Measurements from ENCODE around the gene TMEM18.
A peak's percentile ranks its signal among the peaks of the same experiment; 100 is the strongest.

Gene TMEM18

GRCh38 chr2:650343-651310, 26.6 kb downstream of the TMEM18 start:
- DNase-seq (ENCODE audit: low read depth): peak; percentile 38

GRCh38 chr2:649426-650342, 27.5 kb downstream of the TMEM18 start:
- DNase-seq (ENCODE audit: low read depth): no peak

GRCh38 chr2:648476-649424, 28.5 kb downstream of the TMEM18 start:
- DNase-seq (ENCODE audit: low read depth): no peak

DNA sequence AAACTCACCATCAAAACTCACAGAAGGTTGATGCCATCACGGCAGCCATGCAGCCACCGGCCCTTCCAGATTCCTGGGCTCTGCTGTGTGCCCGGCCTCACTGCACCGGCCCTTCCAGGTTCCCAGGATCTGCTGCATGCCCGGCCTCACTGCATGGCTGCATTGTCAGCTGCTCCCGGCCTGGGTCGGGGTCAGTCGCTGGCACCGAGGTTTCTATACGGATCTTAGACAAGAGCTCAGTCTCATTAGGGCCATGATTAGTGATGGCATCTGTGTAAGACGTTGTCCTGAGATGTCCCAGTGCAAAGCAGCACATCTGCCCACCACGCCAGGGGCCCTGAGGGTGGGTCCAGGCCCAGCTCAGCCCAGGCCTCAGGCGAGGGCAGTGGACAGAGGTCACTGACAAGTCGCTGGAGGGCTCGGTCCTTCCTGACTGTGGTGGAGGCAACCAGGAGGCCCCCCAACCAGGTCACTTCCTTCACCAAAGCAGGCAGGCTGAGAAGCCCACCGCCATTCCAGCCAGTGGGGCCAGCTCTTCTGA, 29.4 kb downstream of the TMEM18 start:
- no peak for DNase-seq (ENCODE audit: low read depth)

DNA sequence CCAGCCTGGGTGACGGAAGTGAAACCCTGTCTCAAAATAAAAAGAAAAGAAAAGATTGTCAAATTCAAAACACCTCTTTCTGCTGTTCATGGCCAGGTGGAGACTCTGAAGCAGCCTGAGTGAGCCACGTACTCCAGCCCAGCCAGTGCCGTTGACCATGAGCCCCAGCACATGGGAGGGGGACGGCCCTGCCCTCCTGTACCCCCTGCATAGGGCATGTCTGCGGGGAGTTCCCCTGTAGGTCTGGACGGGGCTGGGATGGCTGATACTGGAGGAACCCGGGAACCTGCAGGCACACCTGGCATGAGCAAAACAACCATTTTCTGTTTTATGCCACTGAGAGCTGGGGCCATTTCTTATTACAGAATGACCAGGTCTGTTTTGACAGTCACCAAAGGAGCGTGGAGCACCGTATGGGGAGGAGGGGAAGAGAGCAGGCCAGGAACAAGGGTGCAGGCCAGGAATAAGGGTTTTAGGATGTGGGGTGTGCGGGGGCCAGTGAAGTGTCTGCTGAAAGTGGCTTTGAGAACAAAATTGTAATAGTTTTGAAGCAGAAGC, 30.1 kb downstream of the TMEM18 start:
- DNase-seq (ENCODE audit: low read depth): no peak

- no peak for DNase-seq (ENCODE audit: low read depth)
Measured at GRCh38 chr2:644871-645270, 32.3 kb downstream of the TMEM18 start.

GRCh38 chr2:643761-644160, 33.4 kb downstream of the TMEM18 start:
- no peak for DNase-seq (ENCODE audit: low read depth)

DNA sequence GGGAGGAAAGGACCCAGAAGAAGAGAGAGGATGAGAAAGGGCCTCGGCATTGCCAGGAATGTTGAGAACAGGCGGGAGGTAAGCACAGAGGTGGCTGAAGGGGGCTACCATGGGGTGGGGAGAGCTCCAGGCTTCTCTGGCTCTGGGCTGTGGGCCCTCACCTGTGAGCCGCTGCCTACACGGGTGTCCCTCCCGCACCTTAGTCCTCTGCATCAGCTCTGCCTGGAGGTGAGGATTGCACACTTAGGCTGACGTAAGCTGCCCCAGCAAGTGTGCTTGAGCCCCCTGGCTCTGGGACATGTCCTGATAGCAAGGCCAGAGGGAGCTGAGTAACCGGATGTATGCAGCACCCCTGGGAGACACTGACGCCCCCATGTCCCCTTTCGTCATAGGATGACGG, 33.9 kb downstream of the TMEM18 start:
- DNase-seq (ENCODE audit: low read depth): no peak

DNA sequence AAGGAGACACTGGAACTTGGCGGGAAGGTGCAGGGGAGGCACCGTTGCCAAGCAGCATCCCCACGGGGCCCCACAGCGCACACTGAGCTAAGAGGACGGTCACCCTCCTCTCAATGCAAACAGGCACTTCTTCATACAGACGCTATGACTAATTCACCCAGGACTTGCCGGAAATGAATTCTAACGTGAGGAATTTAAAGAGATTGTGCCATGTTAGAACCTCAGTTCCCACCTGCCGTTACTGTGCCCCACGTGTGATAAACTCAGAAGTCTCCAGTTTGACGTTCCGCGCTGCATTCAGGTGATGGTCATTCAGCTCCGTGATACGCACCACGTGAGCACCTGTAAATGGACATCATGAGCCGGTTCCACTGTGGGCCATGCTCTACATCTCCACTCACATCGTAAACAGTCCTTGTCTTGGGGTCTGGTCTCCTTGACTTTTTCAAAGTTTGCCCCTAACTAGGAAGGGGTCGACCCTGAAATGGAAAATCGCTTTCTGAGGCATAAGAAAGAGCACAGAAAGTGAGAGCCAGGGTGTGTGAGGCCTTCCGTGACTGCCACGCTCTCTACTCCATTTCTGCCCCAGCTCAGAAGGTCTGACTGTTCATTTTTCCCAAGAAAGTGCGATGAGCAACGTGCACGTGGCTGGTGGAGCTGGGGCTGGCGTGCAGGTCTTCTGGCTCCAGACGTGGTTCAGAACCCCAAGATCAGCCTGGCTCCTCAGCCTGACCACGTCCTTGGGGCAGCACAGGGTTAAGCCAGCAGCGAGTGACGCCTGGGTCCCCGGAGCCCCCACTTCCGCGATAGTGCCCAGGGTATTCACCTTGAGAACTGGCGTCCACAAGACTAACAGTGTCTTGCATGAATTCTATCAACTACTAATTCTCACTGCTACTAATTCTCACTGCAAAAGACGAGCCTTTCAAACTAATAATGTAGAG, 35.1 kb downstream of the TMEM18 start:
- DNase-seq (ENCODE audit: low read depth): no peak

GRCh38 chr2:641164-641871, 35.9 kb downstream of the TMEM18 start:
- DNase-seq (ENCODE audit: low read depth): no peak

- no peak for DNase-seq (ENCODE audit: low read depth)
Measured at GRCh38 chr2:639703-640102, 37.5 kb downstream of the TMEM18 start.

DNA sequence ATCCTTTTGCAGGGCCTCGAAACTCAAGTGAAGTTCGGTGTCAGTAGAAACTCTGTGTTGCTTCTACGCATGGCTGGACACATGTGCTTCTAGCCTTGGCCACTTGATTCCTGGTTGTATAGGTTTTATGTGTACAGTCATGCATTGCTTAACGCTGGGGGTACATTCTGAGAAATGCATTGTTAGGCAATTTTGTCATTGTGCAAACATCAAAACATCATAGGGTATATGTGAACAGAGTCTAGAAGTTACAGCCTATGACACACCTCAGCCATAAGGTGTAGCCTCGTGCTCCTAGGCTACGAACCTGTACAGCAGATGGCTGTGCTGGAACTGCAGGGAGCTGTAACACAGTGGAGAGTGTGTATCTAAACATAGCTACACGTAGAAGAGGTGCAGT, 39.4 kb downstream of the TMEM18 start:
- no peak for DNase-seq (ENCODE audit: low read depth)

- no peak for DNase-seq (ENCODE audit: low read depth)
Measured at GRCh38 chr2:637406-637776, 39.8 kb downstream of the TMEM18 start.

GRCh38 chr2:636641-637405, 40.4 kb downstream of the TMEM18 start:
- peak; percentile 9 for DNase-seq (ENCODE audit: low read depth)

DNA sequence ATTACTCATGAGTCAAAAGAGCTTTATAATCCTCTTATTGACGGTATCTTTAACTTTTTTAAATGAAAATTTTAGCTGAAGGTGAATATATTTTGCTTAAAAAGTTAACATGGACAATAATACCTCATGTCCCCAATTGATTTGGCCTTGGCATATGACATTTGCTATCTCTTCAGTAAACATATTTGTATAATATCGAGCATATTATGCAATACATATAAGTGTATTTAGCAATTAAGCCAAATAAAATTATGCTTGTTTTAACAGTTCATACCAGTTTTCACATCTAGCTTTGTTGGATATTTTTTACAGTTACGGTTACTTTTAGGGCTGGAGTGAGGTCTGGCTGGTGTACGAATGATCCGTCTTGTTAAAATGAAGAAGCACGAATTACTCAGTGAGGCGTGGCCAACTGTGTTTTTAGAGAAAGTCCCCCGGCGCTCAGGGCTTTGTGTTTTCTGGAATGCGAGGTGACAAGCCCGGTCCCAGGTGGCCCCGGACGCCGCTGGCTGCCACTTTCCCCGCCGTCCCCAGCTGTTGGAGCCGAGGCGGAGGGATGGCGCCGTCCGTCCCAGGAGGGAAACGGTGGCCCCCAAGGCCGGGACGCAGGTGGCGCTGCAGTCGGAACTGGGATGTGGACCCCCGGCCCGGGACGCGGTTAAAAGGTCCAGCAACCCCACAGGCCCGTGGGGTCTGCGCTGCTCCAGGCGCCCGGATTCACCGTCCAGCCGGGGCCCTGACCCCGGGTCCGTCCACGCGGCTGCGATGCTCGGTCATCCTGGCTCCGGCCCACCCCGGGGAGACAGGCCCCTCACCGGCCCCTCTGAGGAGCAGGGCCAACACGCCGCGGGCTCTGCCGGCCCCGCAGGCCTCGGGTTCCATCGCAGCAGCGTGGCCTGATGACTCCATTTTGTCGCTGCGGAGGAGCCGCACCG, 41.3 kb downstream of the TMEM18 start:
- DNase-seq (ENCODE audit: low read depth): no peak

- no peak for DNase-seq (ENCODE audit: low read depth)
Measured at GRCh38 chr2:634636-635388, 42.4 kb downstream of the TMEM18 start.

DNA sequence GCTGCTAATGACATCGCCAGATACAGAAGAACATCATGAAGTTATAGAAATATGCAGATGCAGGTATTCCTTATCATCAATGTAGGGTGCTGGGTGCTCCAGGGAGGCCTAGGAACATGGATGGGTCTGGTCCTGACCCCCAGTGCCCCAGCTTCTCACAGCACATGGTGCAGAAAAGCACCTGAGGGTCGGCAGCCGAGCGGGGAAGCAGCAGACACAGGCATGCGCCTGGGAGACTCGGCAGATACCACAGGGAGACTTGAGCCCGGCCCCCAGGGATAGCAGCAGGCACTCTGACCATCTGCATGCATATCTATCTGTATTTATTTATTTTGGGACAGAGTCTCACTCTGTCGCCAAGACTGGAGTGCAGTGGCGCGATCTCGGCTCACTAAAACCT, 43.2 kb downstream of the TMEM18 start:
- DNase-seq (ENCODE audit: low read depth): no peak
